DND-41 (cell line): ENCODE data around the gene NDUFA3.

Experiments
- EZH2 ChIP-seq: IDR thresholded peaks from 3 replicates; pipeline ENCODE4 v1.6.1; 2012; ENCODE audit warnings: borderline replicate concordance, low read depth, mild to moderate bottlenecking, moderate library complexity, low read length, inconsistent platforms; ENCODE audit not compliant: severe bottlenecking
- TF ChIP-seq, protein P1 (sequence below): IDR thresholded peaks from 2 replicates; pipeline ENCODE4 v1.5.1; 2012; ENCODE audit warnings: borderline replicate concordance, low read length, moderate library complexity, mild to moderate bottlenecking; ENCODE audit not compliant: poor library complexity, severe bottlenecking; ENCODE audit errors: extremely low read depth

DNA sequence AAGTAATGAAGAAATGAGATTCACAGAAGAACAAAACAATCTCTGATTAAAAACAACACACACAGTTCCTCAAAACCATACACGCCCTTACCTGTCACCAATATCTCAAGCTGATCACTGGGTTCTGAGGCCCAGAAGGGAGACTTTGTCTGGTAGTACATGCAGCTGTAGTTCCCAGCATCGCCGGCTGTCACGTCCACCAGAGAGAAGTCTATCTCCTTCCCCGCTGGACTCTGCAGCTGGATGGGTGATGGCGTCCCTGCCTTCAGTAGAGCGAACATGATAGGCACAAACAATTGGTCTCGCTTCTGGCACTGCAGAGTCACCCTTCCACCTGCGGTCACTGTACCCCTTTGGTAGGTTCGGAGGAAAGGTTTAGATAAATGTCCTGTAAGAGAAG, 28.8 kb upstream of the NDUFA3 start:
- TF ChIP-seq, protein P1, sequence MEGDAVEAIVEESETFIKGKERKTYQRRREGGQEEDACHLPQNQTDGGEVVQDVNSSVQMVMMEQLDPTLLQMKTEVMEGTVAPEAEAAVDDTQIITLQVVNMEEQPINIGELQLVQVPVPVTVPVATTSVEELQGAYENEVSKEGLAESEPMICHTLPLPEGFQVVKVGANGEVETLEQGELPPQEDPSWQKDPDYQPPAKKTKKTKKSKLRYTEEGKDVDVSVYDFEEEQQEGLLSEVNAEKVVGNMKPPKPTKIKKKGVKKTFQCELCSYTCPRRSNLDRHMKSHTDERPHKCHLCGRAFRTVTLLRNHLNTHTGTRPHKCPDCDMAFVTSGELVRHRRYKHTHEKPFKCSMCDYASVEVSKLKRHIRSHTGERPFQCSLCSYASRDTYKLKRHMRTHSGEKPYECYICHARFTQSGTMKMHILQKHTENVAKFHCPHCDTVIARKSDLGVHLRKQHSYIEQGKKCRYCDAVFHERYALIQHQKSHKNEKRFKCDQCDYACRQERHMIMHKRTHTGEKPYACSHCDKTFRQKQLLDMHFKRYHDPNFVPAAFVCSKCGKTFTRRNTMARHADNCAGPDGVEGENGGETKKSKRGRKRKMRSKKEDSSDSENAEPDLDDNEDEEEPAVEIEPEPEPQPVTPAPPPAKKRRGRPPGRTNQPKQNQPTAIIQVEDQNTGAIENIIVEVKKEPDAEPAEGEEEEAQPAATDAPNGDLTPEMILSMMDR: no peak
- no peak for TF ChIP-seq EZH2
